BJ (cell line): ENCODE data around the gene DNAJC13. TPM values are rescaled to one million over a fixed set of nuclear protein-coding genes. Genes with fewer than 3 reads are reported as not detected.

Experiments
- CTCF ChIA-PET: fragments of 350-600 bp; formaldehyde crosslinking; extraction: SDS; loops from one replicate; lab custom pipeline; 2021; ENCODE audit warnings: antibody characterized with exemption, inconsistent platforms; lab: Yijun Ruan, JAX
- POLR2A ChIA-PET: fragments of 300-600 bp; sonication (Branson Sonifier 250); formaldehyde crosslinking; extraction: SDS; loops from one replicate; lab custom pipeline; 2021; ENCODE audit warnings: antibody characterized with exemption; lab: Charles Lee
- DNase-seq: peaks from one replicate; pipeline ENCODE4 v3.0.0-alpha.2; 2011; ENCODE audit warnings: low read depth
- H3K27me3 ChIP-seq: 2 replicates; pipeline ENCODE4 v1.6.0; 2011; ENCODE audit warnings: low read length; ENCODE audit not compliant: control insufficient read depth, insufficient read depth
- H3K36me3 ChIP-seq: 2 replicates; pipeline ENCODE4 v1.5.1; 2011; ENCODE audit warnings: low read length; ENCODE audit not compliant: control insufficient read depth, insufficient read depth
- H3K4me3 ChIP-seq: 2 replicates; pipeline ENCODE4 v1.5.1; 2011; ENCODE audit warnings: low read depth, mild to moderate bottlenecking, control low read depth, low read length
- polyA plus RNA-seq: library from polyadenylated mRNA; depleted of rRNA; stranded (reverse); fragments of >200 nt; gene quantifications from 2 replicates; pipeline ENCODE4 v1.2.3, GENCODE V29; 2011; rRNA removed
- TF ChIP-seq, protein P1 (sequence below): IDR thresholded peaks from 2 replicates; pipeline ENCODE4 v1.5.1; 2011; ENCODE audit warnings: low read depth, mild to moderate bottlenecking, control low read depth, inconsistent platforms, low read length, moderate library complexity; ENCODE audit not compliant: insufficient read depth

DNAJC13 gene
- polyA plus RNA-seq, 1 experiment: 21.7 TPM

DNA sequence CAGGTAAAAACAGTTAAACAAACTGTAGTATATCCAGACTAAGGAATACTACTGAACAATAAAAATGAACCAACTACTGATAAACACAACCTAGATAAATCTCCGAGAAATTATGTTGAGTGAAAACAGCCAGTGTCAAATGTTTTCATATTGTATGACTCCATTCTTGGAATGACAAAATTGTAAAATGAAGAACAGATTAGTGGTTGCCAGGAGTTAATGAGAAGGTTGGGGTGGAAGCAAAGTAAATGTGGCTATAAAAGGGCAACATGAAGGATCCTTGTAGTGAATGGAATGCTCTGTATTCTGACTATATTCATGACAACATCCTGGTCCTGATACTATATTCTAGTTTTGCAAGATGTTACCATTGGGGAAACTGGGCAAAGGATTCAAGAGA lies 152.3 kb downstream of the DNAJC13 start:
- Histone ChIP-seq H3K27me3 (no peaks in the 10 kb centered on the region), H3K36me3 (no peaks in the 10 kb centered on the region), H3K4me3 (no peak overlapping the region)
- ChIA-PET CTCF (interaction anchor here (0.8 to 1.5 kb wide), 3 partner anchors 23 to 71 kb away, joined by 3 to 4 read pairs (median 3); no protein-coding TSS in a partner anchor), POLR2A (no interaction called here)
- DNase-seq: peak; percentile 63
- TF ChIP-seq, protein P1, sequence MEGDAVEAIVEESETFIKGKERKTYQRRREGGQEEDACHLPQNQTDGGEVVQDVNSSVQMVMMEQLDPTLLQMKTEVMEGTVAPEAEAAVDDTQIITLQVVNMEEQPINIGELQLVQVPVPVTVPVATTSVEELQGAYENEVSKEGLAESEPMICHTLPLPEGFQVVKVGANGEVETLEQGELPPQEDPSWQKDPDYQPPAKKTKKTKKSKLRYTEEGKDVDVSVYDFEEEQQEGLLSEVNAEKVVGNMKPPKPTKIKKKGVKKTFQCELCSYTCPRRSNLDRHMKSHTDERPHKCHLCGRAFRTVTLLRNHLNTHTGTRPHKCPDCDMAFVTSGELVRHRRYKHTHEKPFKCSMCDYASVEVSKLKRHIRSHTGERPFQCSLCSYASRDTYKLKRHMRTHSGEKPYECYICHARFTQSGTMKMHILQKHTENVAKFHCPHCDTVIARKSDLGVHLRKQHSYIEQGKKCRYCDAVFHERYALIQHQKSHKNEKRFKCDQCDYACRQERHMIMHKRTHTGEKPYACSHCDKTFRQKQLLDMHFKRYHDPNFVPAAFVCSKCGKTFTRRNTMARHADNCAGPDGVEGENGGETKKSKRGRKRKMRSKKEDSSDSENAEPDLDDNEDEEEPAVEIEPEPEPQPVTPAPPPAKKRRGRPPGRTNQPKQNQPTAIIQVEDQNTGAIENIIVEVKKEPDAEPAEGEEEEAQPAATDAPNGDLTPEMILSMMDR: no peak

DNA sequence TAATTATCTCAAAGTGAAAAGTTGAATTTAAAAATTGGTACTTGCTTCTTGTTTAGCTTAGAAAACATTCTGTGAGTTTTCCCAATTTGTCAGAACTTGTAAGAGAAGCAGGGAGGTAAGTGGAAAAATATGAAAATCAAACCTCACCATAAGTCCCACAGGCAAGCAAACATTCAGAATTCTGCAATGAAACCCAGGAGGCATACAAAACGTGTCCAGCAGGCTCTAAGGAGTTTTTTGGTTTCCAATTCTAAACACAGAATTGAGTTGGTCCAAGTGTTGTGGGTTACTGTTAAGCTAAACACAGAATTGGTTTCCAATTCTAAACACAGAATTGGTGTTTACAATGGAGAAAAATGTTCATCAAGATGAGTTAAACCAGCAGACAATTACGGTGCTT lies 152.7 kb downstream of the DNAJC13 start:
- POLR2A ChIA-PET: no interaction called here
- no peak for DNase-seq
- Histone ChIP-seq H3K4me3 (no peak overlapping the region), H3K27me3 (no peaks in the 10 kb centered on the region), H3K36me3 (no peaks in the 10 kb centered on the region)
- TF ChIP-seq, protein P1: no peak
- CTCF ChIA-PET: interaction anchor here (0.8 to 1.4 kb wide), 3 partner anchors 12 to 71 kb away, joined by 3 to 4 read pairs (median 3); no protein-coding TSS in a partner anchor

DNA sequence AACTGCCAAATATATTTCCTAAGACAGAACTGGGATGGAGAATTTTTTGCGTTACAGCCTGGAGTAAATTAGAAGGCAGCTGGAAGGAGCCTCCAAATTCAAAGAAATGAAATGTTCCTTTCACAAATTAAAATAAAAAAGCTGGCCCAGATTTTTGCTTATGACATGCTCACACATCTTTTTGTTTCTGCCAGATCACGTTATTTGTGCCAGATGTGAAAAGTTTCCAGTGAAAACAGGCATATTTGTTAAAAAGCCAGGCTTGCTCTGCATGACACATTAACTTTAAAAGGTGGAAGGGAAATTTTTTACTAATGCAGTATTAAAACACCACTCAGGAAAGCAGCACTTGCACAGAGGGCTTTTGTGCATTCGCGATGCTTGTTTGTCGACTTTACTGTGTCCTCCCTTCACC lies 156.5 kb downstream of the DNAJC13 start:
- Histone ChIP-seq H3K36me3 (peaks cover 3% of the 10 kb centered on the region; the same call in 1 of the 2 replicates), H3K27me3 (no peaks in the 10 kb centered on the region), H3K4me3 (no peak overlapping the region)
- CTCF ChIA-PET: interaction anchor here (0.9 to 1.2 kb wide), 4 partner anchors 9 to 62 kb away, joined by 3 to 4 read pairs (median 3); no protein-coding TSS in a partner anchor
- TF ChIP-seq, protein P1: no peak
- POLR2A ChIA-PET: no interaction called here
- DNase-seq: peak; percentile 96

DNA sequence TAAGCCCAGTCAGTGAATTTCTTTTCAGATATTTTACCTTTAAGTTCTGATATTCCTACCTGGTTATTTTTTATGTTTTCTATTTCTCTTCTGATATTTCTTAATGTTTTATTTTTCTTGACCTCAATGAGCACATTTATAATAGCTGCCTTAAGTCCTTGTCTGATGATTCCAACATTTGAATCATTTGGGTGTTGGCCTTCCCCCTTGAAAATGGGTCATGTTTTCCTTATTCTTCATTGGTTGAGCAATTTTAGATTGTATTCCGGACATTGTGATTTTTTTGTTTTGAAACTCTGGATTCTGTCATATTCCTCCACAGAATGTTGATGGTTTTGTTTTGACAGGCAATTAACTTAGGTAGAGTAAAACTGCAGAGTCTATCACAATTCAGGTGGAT lies 170.1 kb downstream of the DNAJC13 start:
- Histone ChIP-seq H3K27me3 (no peaks in the 10 kb centered on the region), H3K36me3 (no peaks in the 10 kb centered on the region), H3K4me3 (no peak overlapping the region)
- ChIA-PET POLR2A (no interaction called here), CTCF (interaction anchor here (0.6 kb wide), 1 partner anchor 9 kb away, joined by 3 read pairs; no protein-coding TSS in a partner anchor)
- DNase-seq: no peak
- TF ChIP-seq, protein P1: no peak

Other genes starting within 250 kb of the DNAJC13 start
- gene ACP3, start 100.1 kb upstream of the DNAJC13 start, polyA plus RNA-seq: 0.37 and 0.42 TPM in 2 replicates
- 26.7 and 42.8 TPM in 2 replicates for gene ACKR4, start 179.8 kb downstream of the DNAJC13 start, polyA plus RNA-seq
- 19.6 and 25.5 TPM in 2 replicates for gene ACAD11, start 242.3 kb downstream of the DNAJC13 start, polyA plus RNA-seq
- 26.2 and 34.3 TPM in 2 replicates for gene UBA5, start 242.8 kb downstream of the DNAJC13 start, polyA plus RNA-seq